ENCODE results near the gene TCEANC. TPM values are rescaled to one million over a fixed set of nuclear protein-coding genes. Genes with fewer than 3 reads are reported as not detected.
"Not testable (repeated sequence)": the region's sequence is repeated elsewhere in the genome, so short reads cannot be mapped to it uniquely, and the experiment has no call there.

TCEANC gene
- total and polyA plus RNA-seq, 2 donors from 2014 or later, result 2.6 to 5.3 TPM

DNA sequence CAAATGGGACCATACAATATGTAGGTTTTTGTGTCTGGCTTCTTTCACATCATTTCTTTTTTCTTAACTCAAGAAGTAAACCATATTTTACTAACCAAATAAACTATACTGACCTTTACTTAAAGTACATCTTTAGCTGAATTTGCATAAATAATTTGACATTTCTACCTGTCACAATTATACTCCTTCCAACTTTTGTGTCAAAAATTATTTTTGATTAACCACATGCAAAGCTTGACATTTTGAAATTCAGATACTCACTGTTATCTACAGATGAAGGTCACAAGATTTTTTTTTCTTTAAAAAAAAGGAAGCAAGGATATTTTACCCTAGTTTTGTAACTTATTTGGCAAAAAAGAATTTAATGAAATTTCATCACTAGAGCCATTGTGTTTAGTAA, 23.9 kb downstream of the TCEANC start:
- H3K27ac ChIP-seq (ENCODE audit: low read depth in 2 of 2, low read length in 2 of 2), result no peak overlapping the region
- H3K9ac ChIP-seq (ENCODE audit: low read length in 3 of 3), result no peak overlapping the region
- intact Hi-C loops (cut with DNase I), result no loop called here
- H3K9me3 ChIP-seq (ENCODE audit: control insufficient read depth in 2 of 3, insufficient read depth in 1 of 3, low read length in 3 of 3), result no peaks in the 10 kb centered on the region
- H3K36me3 ChIP-seq (ENCODE audit: control insufficient read depth in 2 of 3, insufficient read depth in 3 of 3, low read length in 3 of 3), result no peaks in the 10 kb centered on the region
- FAIRE-seq (peak; percentile 21), DNase-seq (no peak)
- TF ChIP-seq, protein P1, sequence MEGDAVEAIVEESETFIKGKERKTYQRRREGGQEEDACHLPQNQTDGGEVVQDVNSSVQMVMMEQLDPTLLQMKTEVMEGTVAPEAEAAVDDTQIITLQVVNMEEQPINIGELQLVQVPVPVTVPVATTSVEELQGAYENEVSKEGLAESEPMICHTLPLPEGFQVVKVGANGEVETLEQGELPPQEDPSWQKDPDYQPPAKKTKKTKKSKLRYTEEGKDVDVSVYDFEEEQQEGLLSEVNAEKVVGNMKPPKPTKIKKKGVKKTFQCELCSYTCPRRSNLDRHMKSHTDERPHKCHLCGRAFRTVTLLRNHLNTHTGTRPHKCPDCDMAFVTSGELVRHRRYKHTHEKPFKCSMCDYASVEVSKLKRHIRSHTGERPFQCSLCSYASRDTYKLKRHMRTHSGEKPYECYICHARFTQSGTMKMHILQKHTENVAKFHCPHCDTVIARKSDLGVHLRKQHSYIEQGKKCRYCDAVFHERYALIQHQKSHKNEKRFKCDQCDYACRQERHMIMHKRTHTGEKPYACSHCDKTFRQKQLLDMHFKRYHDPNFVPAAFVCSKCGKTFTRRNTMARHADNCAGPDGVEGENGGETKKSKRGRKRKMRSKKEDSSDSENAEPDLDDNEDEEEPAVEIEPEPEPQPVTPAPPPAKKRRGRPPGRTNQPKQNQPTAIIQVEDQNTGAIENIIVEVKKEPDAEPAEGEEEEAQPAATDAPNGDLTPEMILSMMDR (IDR thresholded peaks at IDR 0.05; ENCODE audit: borderline replicate concordance, extremely low read depth, insufficient read depth), result no peak
- H3K4me3 ChIP-seq (ENCODE audit: low read length in 3 of 3), result no peak overlapping the region
- H3K27me3 ChIP-seq (ENCODE audit: control insufficient read depth, insufficient read depth, low read length), result peaks cover 4% of the 10 kb centered on the region
- H3K4me1 ChIP-seq (ENCODE audit: control insufficient read depth in 2 of 3, insufficient read depth in 2 of 3, low read depth in 1 of 3, low read length in 3 of 3), result no peaks in the 10 kb centered on the region

DNA sequence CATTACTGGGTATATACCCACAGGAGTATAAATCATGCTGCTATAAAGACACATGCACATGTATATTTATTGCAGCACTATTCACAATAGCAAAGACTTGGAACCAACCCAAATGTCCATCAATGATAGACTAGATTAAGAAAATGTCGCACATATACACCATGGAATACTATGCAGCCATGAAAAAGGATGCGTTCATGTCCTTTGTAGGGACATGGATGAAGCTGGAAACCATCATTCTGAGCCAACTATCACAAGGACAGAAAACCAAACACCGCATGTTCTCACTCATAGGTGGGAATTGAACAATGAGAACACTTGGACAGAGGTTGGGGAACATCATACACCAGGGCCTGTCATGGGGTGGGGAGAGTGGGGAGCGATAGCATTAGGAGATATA, 26.8 kb downstream of the TCEANC start:
- DNase-seq; H3K36me3 ChIP-seq (ENCODE audit: control insufficient read depth in 2 of 3, insufficient read depth in 3 of 3, low read length in 3 of 3); H3K4me3 ChIP-seq (ENCODE audit: low read length in 3 of 3); H3K4me1 ChIP-seq (ENCODE audit: control insufficient read depth in 2 of 3, insufficient read depth in 2 of 3, low read depth in 1 of 3, low read length in 3 of 3); intact Hi-C loops (cut with DNase I); H3K27ac ChIP-seq (ENCODE audit: low read depth in 2 of 2, low read length in 2 of 2); H3K27me3 ChIP-seq (ENCODE audit: control insufficient read depth, insufficient read depth, low read length); FAIRE-seq; H3K9me3 ChIP-seq (ENCODE audit: control insufficient read depth in 2 of 3, insufficient read depth in 1 of 3, low read length in 3 of 3); H3K9ac ChIP-seq (ENCODE audit: low read length in 3 of 3): not testable (repeated sequence)

DNA sequence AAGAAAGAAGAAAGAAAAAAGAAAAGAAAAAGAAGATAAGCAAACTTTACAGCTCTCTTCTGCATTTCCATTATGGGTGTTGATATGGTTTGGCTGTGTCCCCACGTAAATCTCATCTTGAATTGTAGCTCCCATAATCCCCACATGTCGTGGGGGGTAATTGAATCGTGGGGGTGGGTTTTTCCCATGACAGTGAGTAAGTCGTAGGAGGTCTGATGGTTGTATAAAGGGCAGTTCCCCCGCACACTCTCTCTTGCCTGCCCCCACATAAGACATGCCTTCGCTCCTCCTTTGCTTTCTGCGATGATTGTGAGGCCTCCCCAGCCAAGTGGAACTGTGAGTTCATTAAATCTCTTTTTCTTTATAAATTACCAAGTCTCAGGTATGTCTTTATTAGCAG, 28.7 kb downstream of the TCEANC start:
- Histone ChIP-seq H3K4me3 (ENCODE audit: low read length in 3 of 3) (no peak overlapping the region), H3K36me3 (ENCODE audit: control insufficient read depth in 2 of 3, insufficient read depth in 3 of 3, low read length in 3 of 3) (no peaks in the 10 kb centered on the region), H3K9me3 (ENCODE audit: control insufficient read depth in 2 of 3, insufficient read depth in 1 of 3, low read length in 3 of 3) (no peaks in the 10 kb centered on the region), H3K27me3 (ENCODE audit: control insufficient read depth, insufficient read depth, low read length) (peaks cover 3% of the 10 kb centered on the region), H3K27ac (ENCODE audit: low read depth in 2 of 2, low read length in 2 of 2) (no peak overlapping the region), H3K9ac (ENCODE audit: low read length in 3 of 3) (no peak overlapping the region), H3K4me1 (ENCODE audit: control insufficient read depth in 2 of 3, insufficient read depth in 2 of 3, low read depth in 1 of 3, low read length in 3 of 3) (no peaks in the 10 kb centered on the region)
- intact Hi-C loops (cut with DNase I), result no loop called here
- TF ChIP-seq, protein P1 (IDR thresholded peaks at IDR 0.05; ENCODE audit: borderline replicate concordance, extremely low read depth, insufficient read depth), result no peak
- DNase-seq, result no peak
- FAIRE-seq, result no peak

DNA sequence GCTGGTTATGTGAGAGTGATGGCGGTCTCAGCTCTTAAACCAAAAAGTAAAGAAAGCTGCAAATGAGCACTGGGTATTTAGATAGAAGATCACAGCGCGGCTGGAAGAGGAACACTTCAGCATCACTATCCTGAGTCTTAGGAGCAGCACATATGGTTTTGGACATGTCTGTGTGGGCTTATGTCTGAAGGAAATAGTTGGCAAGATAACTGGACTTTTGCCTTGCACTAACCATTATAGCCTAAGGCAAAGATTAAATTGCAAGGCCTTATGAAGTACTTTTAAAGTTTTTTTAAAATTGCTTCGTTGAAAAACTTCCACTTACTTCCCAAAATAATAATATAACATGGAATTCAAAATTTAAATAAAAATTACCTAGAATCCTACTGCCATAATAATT, 31.4 kb downstream of the TCEANC start:
- no peak overlapping the region for H3K4me3 ChIP-seq (ENCODE audit: low read length in 3 of 3)
- no peaks in the 10 kb centered on the region for H3K36me3 ChIP-seq (ENCODE audit: control insufficient read depth in 2 of 3, insufficient read depth in 3 of 3, low read length in 3 of 3)
- H3K9me3 ChIP-seq (ENCODE audit: control insufficient read depth in 2 of 3, insufficient read depth in 1 of 3, low read length in 3 of 3), result no peaks in the 10 kb centered on the region
- H3K27ac ChIP-seq (ENCODE audit: low read depth in 2 of 2, low read length in 2 of 2), result no peak overlapping the region
- no peaks in the 10 kb centered on the region for H3K4me1 ChIP-seq (ENCODE audit: control insufficient read depth in 2 of 3, insufficient read depth in 2 of 3, low read depth in 1 of 3, low read length in 3 of 3)
- TF ChIP-seq, protein P1 (IDR thresholded peaks at IDR 0.05; ENCODE audit: borderline replicate concordance, extremely low read depth, insufficient read depth), result no peak
- intact Hi-C loops (cut with DNase I), result no loop called here
- no peak overlapping the region for H3K9ac ChIP-seq (ENCODE audit: low read length in 3 of 3)
- peaks cover 19% of the 10 kb centered on the region for H3K27me3 ChIP-seq (ENCODE audit: control insufficient read depth, insufficient read depth, low read length)
- no peak for DNase-seq
- FAIRE-seq, result no peak

All from kidney (tissue), 14 donors.